ENCODE data around the gene OR5AN1. TPM values are rescaled to one million over a fixed set of nuclear protein-coding genes. Genes with fewer than 3 reads are reported as not detected.

OR5AN1 gene
- total and polyA plus RNA-seq, 2 of the 8 experiments (the other 6 are each of a cell fraction or from before 2014, with no cell fraction given) = not detected

- Histone ChIP-seq H3K27ac (ENCODE audit: low read depth, low read length) (no peak overlapping the region), H3K23ac (ENCODE audit: insufficient read length) (no peak overlapping the region), H3K36me3 (ENCODE audit: control insufficient read depth in 2 of 4, insufficient read depth in 4 of 4, low read length in 3 of 4) (no peaks in the 10 kb centered on the region), H2BK12ac (ENCODE audit: low read depth, low read length) (no peak overlapping the region), H4K91ac (replicated peaks; ENCODE audit: insufficient read length, low read length) (no peak overlapping the region), H2BK5ac (ENCODE audit: low read depth, low read length) (no peak overlapping the region), H3K4ac (replicated peaks; ENCODE audit: insufficient read length, low read depth, low read length) (no peak overlapping the region), H3K4me2 (ENCODE audit: insufficient read depth in 1 of 2, low read depth in 2 of 2, low read length in 2 of 2) (no peak overlapping the region), H2BK15ac (ENCODE audit: low read length) (no peak overlapping the region), H3K79me2 (ENCODE audit: control insufficient read depth in 1 of 2, insufficient read depth in 2 of 2, low read length in 2 of 2) (no peaks in the 10 kb centered on the region), H3K9ac (replicated peaks in 1 of 4; ENCODE audit: extremely low read depth in 1 of 4, low read depth in 3 of 4, low read length in 3 of 4) (no peak overlapping the region), H2BK120ac (replicated peaks; ENCODE audit: low read depth, low read length) (no peak overlapping the region), H3K4me3 (ENCODE audit: extremely low read depth in 1 of 4, insufficient read depth in 2 of 4, low read depth in 3 of 4, low read length in 4 of 4) (no peak overlapping the region), H2AFZ (ENCODE audit: low read length) (no peak overlapping the region), H3K4me1 (replicated peaks in 1 of 4; ENCODE audit: control insufficient read depth in 3 of 4, insufficient read depth in 4 of 4, low read length in 3 of 4) (no peaks in the 10 kb centered on the region; a peak in 1 of 7 replicates), H4K20me1 (replicated peaks in 1 of 2; ENCODE audit: control insufficient read depth in 1 of 2, insufficient read depth in 2 of 2, low read length in 2 of 2) (no peaks in the 10 kb centered on the region), H2BK20ac (ENCODE audit: low read length) (no peak overlapping the region), H3K9me3 (ENCODE audit: insufficient read depth in 2 of 2, low read depth in 1 of 2, low read length in 1 of 2) (no peaks in the 10 kb centered on the region), H3K27me3 (replicated peaks in 1 of 4; ENCODE audit: control insufficient read depth in 3 of 4, extremely low read depth in 1 of 4, insufficient read depth in 3 of 4, low read length in 3 of 4) (no peaks in the 10 kb centered on the region), H2AK5ac (ENCODE audit: low read depth, low read length) (no peak overlapping the region), H3K14ac (ENCODE audit: insufficient read length) (no peak overlapping the region), H4K8ac (ENCODE audit: extremely low read depth, insufficient read depth, low read length) (no peak overlapping the region), H3K23me2 (ENCODE audit: low read depth, low read length) (no peaks in the 10 kb centered on the region), H3K56ac (replicated peaks; ENCODE audit: insufficient read length, low read depth, low read length) (no peak overlapping the region), H3K18ac (ENCODE audit: extremely low read depth, low read length) (no peak overlapping the region), H4K5ac (ENCODE audit: insufficient read length, low read depth, low read length) (no peak overlapping the region), H3K79me1 (ENCODE audit: low read depth, low read length) (no peaks in the 10 kb centered on the region)
- WGBS, 2 experiments (ENCODE audit: extremely low coverage in 1 of 2, insufficient coverage in 1 of 2, insufficient read length in 1 of 2, insufficient replicate concordance in 2 of 2, low coverage in 1 of 2, low lambda C conversion rate in 2 of 2, missing lambda C conversion rate in 1 of 2) = 76% methylated on average over 2 of the region's 2 CpGs; no CpG with 5 or more reads in 1 of the 2 experiments
- ChIA-PET POLR2A (ENCODE audit: partially characterized antibody) (no interaction called here), CTCF (ENCODE audit: partially characterized antibody) (no interaction called here)
- DNase-seq (ENCODE audit: low read depth in 1 of 2, low spot score in 2 of 2) (no peak), FAIRE-seq (no peak)
- no peak for TF ChIP-seq JUND (IDR thresholded peaks at IDR 0.05; ENCODE audit: low read length)
- TF ChIP-seq ATF3 (IDR thresholded peaks at IDR 0.05; ENCODE audit: insufficient read depth, low read depth, low read length) = no peak
- no peak for TF ChIP-seq CHD2 (IDR thresholded peaks at IDR 0.05; ENCODE audit: low read length)
- no peak for TF ChIP-seq SAP30 (IDR thresholded peaks at IDR 0.05; ENCODE audit: insufficient read depth, insufficient replicate concordance, low read length)
- no peak for TF ChIP-seq MAX (IDR thresholded peaks at IDR 0.05)
- no peak for TF ChIP-seq GABPA (IDR thresholded peaks at IDR 0.05; ENCODE audit: borderline replicate concordance, insufficient read depth, low read length)
- no peak for TF ChIP-seq NRF1 (IDR thresholded peaks at IDR 0.05; ENCODE audit: low read depth, low read length)
- no peak for TF ChIP-seq RFX5 (IDR thresholded peaks at IDR 0.05; ENCODE audit: borderline replicate concordance, low read depth, low read length)
- no peak for TF ChIP-seq CEBPB (IDR thresholded peaks at IDR 0.05; ENCODE audit: low read depth, low read length)
These were observed 21.8 kb downstream of the OR5AN1 start for GRCh38 chr11:59380263-59381059.

All from H1 (cell line).